Neuronal stem cell (in vitro differentiated cells): ENCODE data around the gene KLHL6.

Experiments
- DNase-seq: peaks from one replicate; pipeline ENCODE4 v3.0.0-alpha.2; 2013; ENCODE audit warnings: low spot score
- H2AFZ ChIP-seq: one replicate; pipeline ENCODE4 v1.6.1; 2013; ENCODE audit warnings: mild to moderate bottlenecking, low read length, inconsistent platforms
- H2AK5ac ChIP-seq: 2 replicates; pipeline ENCODE4 v1.6.1; 2013; ENCODE audit warnings: low read depth, mild to moderate bottlenecking, inconsistent platforms, low read length, moderate library complexity, mixed read lengths
- H2BK120ac ChIP-seq: 2 replicates; pipeline ENCODE4 v1.6.1; 2013; ENCODE audit warnings: low read depth, mild to moderate bottlenecking, inconsistent platforms, low read length, moderate library complexity, mixed read lengths
- H2BK12ac ChIP-seq: one replicate; pipeline ENCODE4 v1.6.1; 2013; ENCODE audit warnings: low read length, inconsistent platforms
- H2BK15ac ChIP-seq: 2 replicates; pipeline ENCODE4 v1.6.1; 2013; ENCODE audit warnings: mild to moderate bottlenecking, low read length, inconsistent platforms, mixed read lengths
- H2BK5ac ChIP-seq: one replicate; pipeline ENCODE4 v1.6.1; 2013; ENCODE audit warnings: inconsistent platforms, mild to moderate bottlenecking, low read length, moderate library complexity
- H3K14ac ChIP-seq: one replicate; pipeline ENCODE4 v1.6.1; 2013; ENCODE audit warnings: low read length, inconsistent platforms
- H3K18ac ChIP-seq: 2 replicates; pipeline ENCODE4 v1.6.1; 2013; ENCODE audit warnings: low read length, inconsistent platforms
- H3K23ac ChIP-seq: 2 replicates; pipeline ENCODE4 v1.6.1; 2013; ENCODE audit warnings: low read depth, mild to moderate bottlenecking, mixed read lengths, low read length, inconsistent platforms; ENCODE audit not compliant: poor library complexity
- H3K27ac ChIP-seq: replicated peaks from 3 replicates; pipeline ENCODE4 v1.5.1; 2013; ENCODE audit warnings: low read length, inconsistent platforms
- H3K27me3 ChIP-seq, 3 experiments: 2 replicates each; pipeline ENCODE4 v1.6.1; 2013; ENCODE audit warnings: low read length in 3 of 3, mild to moderate bottlenecking in 2 of 3, inconsistent platforms in 1 of 3, low read depth in 1 of 3, mixed read lengths in 1 of 3, moderate library complexity in 1 of 3; ENCODE audit not compliant: control insufficient read depth in 3 of 3, insufficient read depth in 3 of 3
- H3K36me3 ChIP-seq, 2 donors: replicated peaks in 1 of 2; 2 replicates each; pipeline ENCODE4 v1.6.1; 2013; ENCODE audit warnings: low read length in 2 of 2; ENCODE audit not compliant: control insufficient read depth in 2 of 2, insufficient read depth in 2 of 2
- H3K4ac ChIP-seq: 2 replicates; pipeline ENCODE4 v1.6.1; 2013; ENCODE audit warnings: inconsistent platforms, mild to moderate bottlenecking, low read length, moderate library complexity
- H3K4me1 ChIP-seq, 2 donors: 1 replicate in 1 of 2; 2 replicates in 1 of 2; pipeline ENCODE4 v1.6.1; 2013; ENCODE audit warnings: low read length in 2 of 2, low read depth in 1 of 2; ENCODE audit not compliant: control insufficient read depth in 2 of 2, insufficient read depth in 1 of 2
- H3K4me2 ChIP-seq: one replicate; pipeline ENCODE4 v1.6.1; 2013; ENCODE audit warnings: mild to moderate bottlenecking, low read length, inconsistent platforms; ENCODE audit not compliant: insufficient read depth, poor library complexity, severe bottlenecking
- H3K4me3 ChIP-seq, 2 donors: 2 replicates each; pipeline ENCODE4 v1.5.1; 2013; ENCODE audit warnings: low read length in 2 of 2, mild to moderate bottlenecking in 2 of 2, inconsistent platforms in 1 of 2, moderate library complexity in 1 of 2
- H3K79me1 ChIP-seq: one replicate; pipeline ENCODE4 v1.6.1; 2013; ENCODE audit warnings: low read depth, mild to moderate bottlenecking, inconsistent platforms, low read length, moderate library complexity
- H3K9ac ChIP-seq: one replicate; pipeline ENCODE4 v1.6.1; 2013; ENCODE audit warnings: mild to moderate bottlenecking, low read depth, low read length, inconsistent platforms; ENCODE audit not compliant: poor library complexity
- H3K9me3 ChIP-seq, 2 donors: replicated peaks in 1 of 2; 2 replicates each; pipeline versions ENCODE3 to v1.6.1; 2013; ENCODE audit warnings: low read length in 2 of 2, mild to moderate bottlenecking in 2 of 2, inconsistent platforms in 1 of 2, low read depth in 1 of 2, mixed read lengths in 1 of 2, moderate library complexity in 1 of 2; ENCODE audit not compliant: control insufficient read depth in 2 of 2, insufficient read depth in 1 of 2
- H4K8ac ChIP-seq: one replicate; pipeline ENCODE4 v1.6.1; 2013; ENCODE audit warnings: low read depth, mild to moderate bottlenecking, inconsistent platforms, low read length, moderate library complexity
- H4K91ac ChIP-seq: one replicate; pipeline ENCODE4 v1.6.1; 2013; ENCODE audit warnings: low read length, low read depth, mild to moderate bottlenecking, inconsistent platforms; ENCODE audit not compliant: poor library complexity
- WGBS, 2 donors: extraction: QIAGEN DNeasy Blood & Tissue Kit; methylation state at CpG; one replicate each; pipeline ENCODE4 v1.1.7; 2013; ENCODE audit warnings: missing lambda C conversion rate in 2 of 2, mixed read lengths in 1 of 2; ENCODE audit not compliant: insufficient read length in 2 of 2, insufficient replicate concordance in 1 of 2; ENCODE audit errors: extremely low coverage in 2 of 2; 5-methylcytosine and 5-hydroxymethylcytosine counted together

The KLHL6 gene

DNA sequence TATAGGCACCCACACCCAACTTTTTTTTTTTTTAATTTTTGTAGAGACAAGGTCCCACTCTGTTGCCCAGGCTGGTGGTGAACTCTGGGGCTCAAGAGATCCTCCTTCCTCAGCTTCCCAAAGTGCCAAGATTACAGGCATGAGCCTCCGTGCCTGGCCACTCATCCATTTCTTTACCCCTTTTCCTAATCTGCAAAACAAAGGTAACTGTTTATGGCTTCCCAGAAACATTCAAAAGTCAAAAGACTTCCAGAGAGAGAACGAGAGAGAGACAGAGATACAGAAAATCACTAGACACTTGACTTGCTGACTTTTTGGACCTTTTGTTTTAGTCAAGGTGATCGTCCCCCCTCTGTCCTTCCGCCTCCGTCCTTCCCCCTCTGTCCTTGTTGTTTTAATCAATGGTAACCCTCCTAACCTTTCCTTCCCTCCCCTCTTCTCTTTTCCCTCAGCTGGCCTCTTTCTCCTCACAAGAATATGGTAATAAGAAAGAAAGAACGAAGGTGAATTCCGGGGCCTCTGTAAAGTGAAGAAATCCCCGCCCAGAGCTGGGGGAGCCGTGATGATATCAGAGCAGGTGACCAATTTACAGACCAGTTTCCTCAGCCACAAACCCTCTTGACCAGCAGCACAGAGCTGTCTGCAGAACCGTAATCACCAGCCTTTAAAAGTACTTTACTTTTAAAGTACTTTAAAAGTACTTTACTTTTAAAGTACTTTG, 21.9 kb downstream of the KLHL6 start:
- no peak overlapping the region for H3K23ac ChIP-seq
- H4K91ac ChIP-seq = no peak overlapping the region
- no peak overlapping the region for H2BK5ac ChIP-seq
- no peak overlapping the region for H3K14ac ChIP-seq
- H3K4ac ChIP-seq = no peak overlapping the region
- H3K4me1 ChIP-seq = peaks cover 8 to 9% of the 10 kb centered on the region in 2 donors
- H3K27me3 ChIP-seq = no peaks in the 10 kb centered on the region
- no peak overlapping the region for H3K4me3 ChIP-seq
- no peak overlapping the region for H4K8ac ChIP-seq
- WGBS, 2 donors = no CpG with 5 or more reads among the region's 10 CpGs
- no peaks in the 10 kb centered on the region for H3K79me1 ChIP-seq
- H3K9ac ChIP-seq = no peak overlapping the region
- H3K9me3 ChIP-seq = no peaks in the 10 kb centered on the region
- no peak overlapping the region for H2BK15ac ChIP-seq
- no peak overlapping the region for H2BK12ac ChIP-seq
- peak overlapping the region; percentile 82 for H2AFZ ChIP-seq
- H2BK120ac ChIP-seq = no peak overlapping the region
- H3K27ac ChIP-seq = no peak overlapping the region
- no peak overlapping the region for H3K4me2 ChIP-seq
- no peak for DNase-seq
- H2AK5ac ChIP-seq = no peak overlapping the region
- H3K18ac ChIP-seq = no peak overlapping the region
- no peaks in the 10 kb centered on the region for H3K36me3 ChIP-seq

DNA sequence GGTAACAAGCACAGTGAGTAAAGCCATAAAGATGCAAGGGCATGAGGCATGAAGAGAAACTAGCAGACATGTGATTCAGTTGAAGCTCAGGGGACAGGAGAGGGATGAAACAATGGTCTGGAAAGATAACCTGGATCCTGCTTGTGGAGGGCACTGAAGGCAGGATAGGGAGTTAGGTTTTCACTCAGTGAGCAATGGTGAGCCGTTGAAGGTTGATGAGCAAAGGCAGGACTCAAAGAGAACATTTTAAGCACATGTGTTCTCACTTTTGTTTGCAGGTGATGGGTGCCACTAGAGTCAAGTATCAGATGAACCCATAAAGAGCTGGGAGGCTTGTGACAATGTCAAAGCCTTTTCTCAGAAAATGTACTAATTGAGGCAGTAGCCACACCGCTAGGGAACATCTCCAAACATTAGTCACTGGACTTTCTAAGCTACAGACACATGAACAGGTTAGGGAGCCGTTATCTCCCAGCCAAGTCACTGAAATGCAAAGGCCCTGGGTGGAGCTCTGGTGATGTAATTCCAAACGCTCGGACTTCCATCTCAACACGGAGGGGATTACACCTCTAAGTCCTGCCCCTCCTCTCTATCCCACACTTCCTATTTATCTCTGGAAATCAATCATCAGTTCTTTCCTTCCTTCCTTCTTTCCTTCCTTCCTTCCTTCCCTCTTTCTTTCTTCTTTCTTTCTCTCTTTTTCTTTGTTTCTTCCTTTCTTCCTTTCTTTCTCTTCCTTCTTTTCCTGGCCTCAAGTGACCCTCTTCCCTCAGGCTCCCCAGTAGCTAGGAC, 22.7 kb downstream of the KLHL6 start:
- Histone ChIP-seq H3K4ac (no peak overlapping the region), H2BK15ac (no peak overlapping the region), H2AK5ac (no peak overlapping the region), H2BK120ac (no peak overlapping the region), H3K4me3 (no peak overlapping the region), H3K79me1 (no peaks in the 10 kb centered on the region), H4K8ac (no peak overlapping the region), H3K14ac (no peak overlapping the region), H3K18ac (no peak overlapping the region), H2AFZ (peak overlapping the region; percentile 82), H3K9ac (no peak overlapping the region), H3K23ac (no peak overlapping the region), H2BK5ac (no peak overlapping the region), H3K27me3 (no peaks in the 10 kb centered on the region), H2BK12ac (no peak overlapping the region), H3K4me1 (peaks cover 8 to 9% of the 10 kb centered on the region in 2 donors), H4K91ac (no peak overlapping the region), H3K4me2 (no peak overlapping the region), H3K36me3 (no peaks in the 10 kb centered on the region), H3K27ac (no peak overlapping the region), H3K9me3 (no peaks in the 10 kb centered on the region)
- WGBS, 2 donors = no CpG with 5 or more reads among the region's 6 CpGs
- no peak for DNase-seq

DNA sequence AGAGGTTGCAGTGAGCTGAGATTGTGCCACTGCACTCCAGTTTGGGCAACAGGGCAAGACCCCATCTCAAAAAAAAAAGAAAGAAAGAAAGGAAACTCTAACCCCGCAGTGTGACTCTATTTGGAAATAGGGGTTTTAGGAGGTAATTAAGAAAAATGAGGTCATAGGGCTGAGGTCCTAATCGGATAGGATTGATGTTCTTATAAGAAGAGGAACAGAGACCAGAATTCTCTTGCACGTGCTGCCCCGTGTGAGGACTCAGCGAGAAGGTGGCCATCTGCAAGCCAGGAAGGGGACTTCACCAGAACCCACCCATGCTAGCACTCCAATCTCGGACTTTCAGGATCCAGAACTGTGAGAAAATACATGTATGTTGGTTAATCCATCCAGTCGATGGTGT, 25.8 kb downstream of the KLHL6 start:
- H3K9me3 ChIP-seq = no peaks in the 10 kb centered on the region
- no peak overlapping the region for H4K91ac ChIP-seq
- H3K14ac ChIP-seq = no peak overlapping the region
- no peak overlapping the region for H3K18ac ChIP-seq
- no peak overlapping the region for H2AK5ac ChIP-seq
- no peak overlapping the region for H2BK12ac ChIP-seq
- H4K8ac ChIP-seq = no peak overlapping the region
- whole genome bisulfite sequencing, 2 donors = no CpG with 5 or more reads among the region's 7 CpGs
- no peak for DNase-seq
- H2BK15ac ChIP-seq = no peak overlapping the region
- no peak overlapping the region for H2AFZ ChIP-seq
- H3K9ac ChIP-seq = no peak overlapping the region
- H3K23ac ChIP-seq = no peak overlapping the region
- peaks cover 0 to 6% of the 10 kb centered on the region in 2 donors for H3K4me1 ChIP-seq
- H3K79me1 ChIP-seq = no peaks in the 10 kb centered on the region
- H3K36me3 ChIP-seq = no peaks in the 10 kb centered on the region
- no peak overlapping the region for H3K4me3 ChIP-seq
- no peak overlapping the region for H3K4me2 ChIP-seq
- no peak overlapping the region for H2BK120ac ChIP-seq
- peaks cover 0 to 3% (median 0%) of the 10 kb centered on the region in 3 experiments for H3K27me3 ChIP-seq
- no peak overlapping the region for H3K27ac ChIP-seq
- H3K4ac ChIP-seq = no peak overlapping the region
- no peak overlapping the region for H2BK5ac ChIP-seq

DNA sequence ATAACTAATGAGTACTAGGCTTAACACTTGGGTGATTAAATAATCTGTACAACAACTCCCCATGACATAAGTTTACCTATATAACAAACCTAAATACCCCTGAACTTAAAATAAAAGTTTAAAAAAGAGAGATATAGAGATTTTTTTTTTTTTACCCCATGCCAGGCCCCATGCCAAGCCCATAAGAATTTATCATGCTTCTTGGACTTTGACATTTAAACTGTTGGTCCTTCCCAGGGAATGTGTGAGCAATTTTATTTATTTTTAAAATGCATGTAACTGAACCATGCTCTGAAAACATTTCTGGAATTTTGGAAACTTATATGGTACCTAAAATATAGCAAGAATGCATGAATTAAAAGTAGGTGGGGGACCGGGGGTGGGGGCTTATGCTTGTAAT, 26.3 kb downstream of the KLHL6 start:
- H4K91ac ChIP-seq = no peak overlapping the region
- no peak overlapping the region for H3K23ac ChIP-seq
- H2BK12ac ChIP-seq = no peak overlapping the region
- H3K27me3 ChIP-seq = peaks cover 0 to 3% (median 0%) of the 10 kb centered on the region in 3 experiments
- DNase-seq = no peak
- no peak overlapping the region for H3K9ac ChIP-seq
- no peak overlapping the region for H2BK5ac ChIP-seq
- no peak overlapping the region for H4K8ac ChIP-seq
- no peak overlapping the region for H3K14ac ChIP-seq
- H3K4ac ChIP-seq = no peak overlapping the region
- no peak overlapping the region for H2AK5ac ChIP-seq
- no peak overlapping the region for H3K18ac ChIP-seq
- H3K79me1 ChIP-seq = no peaks in the 10 kb centered on the region
- no peak overlapping the region for H2AFZ ChIP-seq
- no peak overlapping the region for H3K4me3 ChIP-seq
- no peaks in the 10 kb centered on the region for H3K36me3 ChIP-seq
- H3K27ac ChIP-seq = no peak overlapping the region
- no peak overlapping the region for H2BK120ac ChIP-seq
- H3K9me3 ChIP-seq = no peaks in the 10 kb centered on the region
- no CpG with 5 or more reads among the region's 1 CpG for WGBS, 2 donors
- no peak overlapping the region for H2BK15ac ChIP-seq
- no peak overlapping the region for H3K4me2 ChIP-seq
- H3K4me1 ChIP-seq = peaks cover 0 to 4% of the 10 kb centered on the region in 2 donors
